Colon (tissue), 2 donors: ENCODE measurements around the gene TRIO.
"Not testable (repeated sequence)": the region's sequence is repeated elsewhere in the genome, so short reads cannot be mapped to it uniquely, and the experiment has no call there.

Experiments
- FAIRE-seq: peaks from 2 replicates; lab custom pipeline; 2012; peaks lifted over from hg19 to GRCh38; lab: Jason Lieb, UNC
- donor health status: control.
- donor health status: control.

Gene TRIO

DNA sequence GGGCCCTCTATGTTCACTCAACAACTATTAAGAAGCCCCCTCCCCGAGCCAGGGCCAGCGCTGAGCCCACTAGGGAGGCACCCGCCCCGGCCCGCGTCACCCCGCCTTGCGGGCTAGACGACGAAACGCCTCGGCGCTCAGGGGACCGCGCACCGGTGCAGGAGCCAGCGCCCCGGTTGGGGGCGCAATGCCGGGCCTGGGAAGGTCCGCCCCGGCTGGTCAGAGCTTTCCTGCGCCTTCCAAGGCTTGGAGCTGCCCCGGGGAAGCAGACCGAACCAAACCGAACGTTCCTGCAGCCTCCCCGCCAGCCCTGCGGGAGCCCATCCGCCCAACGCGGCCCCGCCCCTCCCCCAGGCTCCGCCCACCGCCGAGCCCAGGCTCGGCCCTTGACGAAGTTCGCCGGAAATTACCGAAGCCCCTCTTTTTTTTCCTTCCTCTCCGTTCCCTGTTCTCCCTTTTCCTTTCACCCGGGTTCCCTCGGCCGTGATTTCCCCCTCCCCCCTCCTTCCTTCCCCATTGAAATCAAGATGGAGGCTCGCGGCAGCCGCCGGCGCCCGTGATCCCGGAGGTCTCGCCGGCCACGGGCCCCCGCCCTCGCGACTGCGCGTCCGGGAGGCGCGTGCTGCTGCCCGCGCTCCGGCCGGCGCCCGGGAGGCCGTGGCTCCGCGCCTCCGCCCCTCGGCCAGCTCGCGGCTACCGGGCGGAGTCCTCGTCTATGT is at the start of gene TRIO:
TSS of gene TRIO (plus strand) at position 516 of the 719 bp plus-strand sequence. CDS start 384 bp downstream, outside the sequence.
- FAIRE-seq, result no peak

DNA sequence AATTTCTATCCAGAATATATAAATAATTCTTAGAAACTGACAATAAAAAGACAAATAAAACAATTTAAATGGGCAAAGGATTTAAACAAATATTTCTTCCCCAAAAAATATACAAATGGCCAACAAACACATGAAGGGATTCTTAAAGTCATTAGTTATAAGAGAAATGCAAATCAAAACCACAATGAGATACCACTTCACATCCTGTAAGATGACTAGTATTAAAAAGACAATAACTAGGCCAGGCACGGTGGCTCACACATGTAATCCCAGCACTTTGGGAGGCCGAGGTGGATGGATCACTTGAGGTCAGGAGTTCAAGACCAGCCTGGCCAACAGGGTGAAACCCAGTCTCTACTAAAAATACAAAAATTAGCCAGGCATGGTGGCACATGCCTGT is 45.8 kb upstream of the TRIO start:
- FAIRE-seq, result not testable (repeated sequence)

DNA sequence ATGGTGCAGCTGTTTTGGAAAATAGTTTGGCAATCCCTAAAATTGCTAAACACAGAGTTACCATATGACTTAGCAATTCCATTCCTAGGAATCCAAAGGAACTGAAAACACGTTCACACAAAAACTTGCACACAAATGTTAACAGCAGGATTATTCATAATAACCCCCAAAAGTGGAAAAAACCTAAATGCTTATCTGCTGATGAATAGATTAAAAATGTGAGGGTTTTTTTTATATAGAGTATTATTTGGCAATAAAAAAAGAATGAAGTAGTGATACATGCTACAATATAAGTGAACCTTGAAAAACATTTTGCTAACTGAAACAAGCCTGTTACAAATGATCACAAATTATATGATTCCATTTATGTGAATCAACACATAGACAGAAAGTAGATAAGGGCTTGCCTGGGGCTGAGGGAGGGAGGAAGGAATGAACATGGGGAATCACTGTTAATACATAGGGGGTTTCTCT is 45.1 kb upstream of the TRIO start:
- FAIRE-seq, result no peak

DNA sequence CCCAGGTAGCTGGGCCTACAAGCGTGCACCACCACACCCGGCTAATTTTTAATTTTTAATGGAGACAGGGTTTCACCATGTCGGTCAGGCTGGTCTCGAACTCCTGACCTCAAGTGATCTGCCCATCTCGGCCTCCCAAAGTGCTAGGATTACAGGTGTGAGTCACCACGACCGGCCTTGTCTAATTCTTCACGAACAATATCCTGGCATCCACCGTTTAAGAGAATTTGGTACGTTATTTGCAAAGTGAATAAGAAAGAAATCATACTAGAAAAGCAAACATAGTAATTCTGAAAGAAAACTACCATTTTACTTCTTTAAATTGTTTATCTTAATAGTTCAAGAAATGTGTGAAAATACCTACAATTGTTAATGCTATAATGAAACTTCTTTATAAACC is 42.9 kb upstream of the TRIO start:
- no peak for FAIRE-seq

DNA sequence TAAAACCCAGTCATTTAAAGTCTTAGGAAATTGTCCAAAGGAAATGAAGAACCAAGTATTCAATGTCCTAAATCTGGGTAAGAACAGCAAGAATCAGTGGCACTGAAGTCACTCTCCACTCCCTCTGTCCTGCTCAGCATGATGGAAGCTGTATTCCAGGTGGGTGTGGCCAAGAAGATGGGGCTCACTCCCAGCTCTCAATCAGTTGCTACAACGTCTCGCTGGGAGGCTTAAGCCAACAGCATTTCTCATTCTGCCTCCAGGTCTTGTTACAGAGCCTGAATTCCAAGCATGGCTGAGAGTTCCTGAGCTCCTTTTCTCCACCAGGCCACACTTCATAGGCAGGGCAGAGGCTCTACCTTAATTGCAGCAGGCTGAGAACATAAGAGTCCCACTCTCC is 41.2 kb upstream of the TRIO start:
- no peak for FAIRE-seq

DNA sequence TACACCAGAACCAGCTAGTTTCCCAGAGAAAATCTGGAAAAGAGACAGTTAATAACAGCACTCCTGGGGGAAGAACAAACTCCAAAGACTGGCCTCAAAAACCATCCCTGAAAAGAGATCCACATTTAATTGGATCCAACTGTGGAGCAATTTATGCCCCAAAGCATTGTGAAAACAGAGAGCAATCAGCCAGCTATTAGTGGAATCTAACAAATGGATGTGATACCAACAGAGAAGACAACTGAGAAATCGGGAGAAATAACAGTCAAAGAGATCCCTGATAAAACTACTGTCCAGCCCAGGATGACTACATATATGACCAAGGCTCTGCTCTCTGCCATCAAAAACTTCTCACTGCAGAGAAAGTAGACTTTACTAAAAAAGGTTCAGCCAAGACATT is 40.5 kb upstream of the TRIO start:
- no peak for FAIRE-seq

DNA sequence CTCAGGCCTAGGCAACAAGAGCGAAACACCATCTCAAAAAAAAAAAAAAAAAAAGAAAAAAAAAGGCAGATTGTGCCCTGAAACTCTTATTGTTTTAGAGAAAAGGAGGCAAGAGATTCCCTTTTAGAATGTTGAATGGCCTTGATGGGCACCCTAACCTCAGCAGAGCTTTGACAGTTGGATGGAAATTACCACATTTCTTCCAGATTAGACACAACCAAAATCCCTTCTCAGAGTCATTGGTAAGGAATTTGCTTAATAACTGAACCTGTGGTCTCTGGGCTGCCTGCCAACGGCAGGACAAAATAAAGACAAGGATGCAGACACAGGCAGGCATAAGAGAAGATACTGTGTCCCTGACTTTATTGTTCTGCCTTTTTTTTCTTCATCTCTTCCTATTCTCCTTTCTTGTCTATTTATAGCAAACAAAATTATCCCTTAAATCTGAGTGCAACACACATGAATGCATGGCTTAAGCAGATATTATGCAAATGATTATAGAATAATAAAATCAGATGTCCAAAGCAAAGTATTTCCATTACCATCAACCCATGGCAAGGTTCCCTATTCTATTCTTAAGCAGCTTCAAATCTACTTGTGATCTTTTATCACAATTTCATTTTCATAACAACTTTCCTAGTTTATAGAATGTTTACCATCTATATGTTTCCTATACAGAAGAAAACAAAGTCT is 37.3 kb upstream of the TRIO start:
- FAIRE-seq, result no peak

DNA sequence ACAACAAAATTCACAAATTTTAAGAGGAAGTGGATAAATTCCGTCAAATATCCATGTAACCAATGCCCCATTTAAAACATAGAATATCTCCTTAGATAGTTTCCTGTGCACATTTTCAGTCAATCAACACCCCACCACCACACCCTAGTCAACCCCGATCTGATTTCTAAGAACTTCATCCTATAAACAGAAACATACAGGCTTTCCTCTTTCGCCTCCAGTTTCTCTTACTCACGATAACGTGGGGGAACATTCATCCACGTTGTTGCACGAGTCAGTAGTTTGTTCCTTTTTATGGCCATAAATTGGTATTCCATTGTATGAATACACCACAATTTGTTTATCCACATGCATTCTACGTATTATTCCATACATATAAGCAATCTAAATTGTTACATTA is 35.6 kb upstream of the TRIO start:
- no peak for FAIRE-seq

DNA sequence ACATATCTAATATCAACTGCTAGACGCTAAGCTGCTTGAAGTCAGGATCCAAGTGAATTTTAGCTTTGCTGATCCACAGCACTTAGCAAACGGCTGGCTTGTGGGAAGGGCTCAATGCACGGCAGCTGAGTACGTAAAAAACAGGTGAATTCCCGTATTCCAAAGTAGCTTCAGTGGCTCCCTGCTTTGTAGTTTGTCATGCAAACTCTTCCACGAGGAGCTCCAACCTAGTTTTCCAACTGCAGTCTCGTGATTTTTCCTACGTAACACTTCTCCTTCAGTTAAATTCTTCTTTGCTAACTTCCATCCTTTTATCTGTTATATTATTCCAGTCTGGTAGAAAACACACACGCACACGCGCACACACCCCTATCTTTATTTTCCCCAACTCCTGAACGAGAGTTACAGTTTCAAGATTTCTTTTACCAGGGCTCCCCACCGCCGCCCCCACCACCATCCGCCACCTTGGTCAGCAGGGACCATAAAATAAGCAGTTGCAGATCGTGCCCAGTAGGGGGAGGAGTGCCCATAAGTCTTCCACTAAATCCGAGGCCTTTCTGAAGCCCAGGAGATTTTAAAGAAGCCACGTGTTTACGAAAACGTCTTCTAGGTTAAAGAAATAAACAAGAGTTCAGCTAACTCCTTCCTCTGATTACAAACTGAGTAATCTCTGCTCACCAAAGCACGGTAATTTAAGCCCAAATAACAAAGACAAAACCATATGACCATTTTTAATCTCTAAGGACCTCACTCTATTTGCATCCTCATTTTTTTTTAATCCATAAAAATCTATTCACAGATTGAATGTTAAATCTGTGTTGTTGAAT is 34.8 kb upstream of the TRIO start:
- FAIRE-seq, result no peak

DNA sequence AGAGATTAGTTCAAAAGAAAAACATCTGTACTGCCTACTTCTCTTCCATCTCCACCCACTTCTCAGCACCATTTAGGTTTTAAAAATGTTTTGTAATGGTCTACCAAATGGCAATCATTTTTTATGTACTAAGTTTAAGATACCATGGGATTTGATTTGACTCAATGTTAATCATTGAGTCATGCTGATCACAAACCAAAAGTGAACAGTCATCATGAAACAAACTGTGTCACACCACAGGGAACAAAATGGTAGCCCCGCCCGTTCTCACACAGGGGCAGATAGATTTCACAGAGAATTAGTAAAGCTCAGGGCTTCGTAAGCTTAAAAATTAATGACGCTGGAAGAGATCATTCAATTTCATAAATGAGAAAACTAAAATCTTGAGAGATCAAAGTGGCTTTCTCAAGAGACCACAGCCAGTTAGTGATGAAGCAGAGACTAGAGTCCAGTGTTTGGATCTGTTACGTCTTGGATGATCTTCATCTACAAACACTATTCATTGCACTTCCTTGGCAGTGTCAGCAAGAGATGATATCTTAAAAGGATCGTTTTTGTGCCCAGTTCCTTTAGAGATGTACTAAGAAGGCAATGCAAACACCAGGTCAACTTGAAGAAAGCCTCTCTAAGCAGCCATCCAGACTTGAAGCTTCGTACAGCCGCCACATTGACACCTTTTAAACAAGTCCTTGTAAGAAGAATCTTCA is 33.9 kb upstream of the TRIO start:
- FAIRE-seq, result no peak

DNA sequence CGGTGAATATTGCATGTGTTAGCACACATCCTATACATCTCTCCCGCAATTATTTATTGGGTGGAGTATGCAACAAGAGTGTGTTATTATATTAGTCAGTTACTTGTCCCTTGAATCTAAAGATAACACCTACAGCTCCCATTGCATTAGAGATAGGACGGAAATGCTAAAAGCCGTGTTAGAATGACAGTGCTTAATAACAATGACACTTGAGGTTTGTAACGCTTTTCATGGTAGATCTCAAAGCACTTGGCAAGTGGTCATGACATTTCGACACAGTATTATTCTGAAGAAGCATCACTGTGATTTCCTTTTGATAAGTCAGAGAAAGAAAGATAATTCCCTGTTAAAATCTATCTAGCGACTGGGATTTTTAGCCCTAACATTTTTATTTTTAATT is 33.4 kb upstream of the TRIO start:
- FAIRE-seq, result no peak

DNA sequence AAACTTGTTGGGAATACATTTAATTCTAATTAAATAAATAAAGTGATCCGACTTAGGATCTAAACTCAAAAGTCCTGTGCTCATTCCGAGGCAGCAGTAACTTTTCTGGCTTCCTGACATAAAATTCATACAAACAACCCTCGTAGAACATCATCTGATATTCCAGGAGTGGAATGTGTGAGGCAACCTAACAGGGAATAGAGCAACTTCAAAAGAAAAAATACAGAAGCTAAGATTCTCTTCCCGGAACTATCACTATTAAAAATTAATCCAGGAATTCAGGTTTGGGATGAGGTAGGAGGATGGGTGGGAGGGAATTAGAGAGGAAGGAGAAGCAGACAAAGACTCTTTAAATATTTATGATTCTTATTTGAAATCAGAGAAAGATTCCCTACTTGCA is 32.9 kb upstream of the TRIO start:
- FAIRE-seq, result no peak

DNA sequence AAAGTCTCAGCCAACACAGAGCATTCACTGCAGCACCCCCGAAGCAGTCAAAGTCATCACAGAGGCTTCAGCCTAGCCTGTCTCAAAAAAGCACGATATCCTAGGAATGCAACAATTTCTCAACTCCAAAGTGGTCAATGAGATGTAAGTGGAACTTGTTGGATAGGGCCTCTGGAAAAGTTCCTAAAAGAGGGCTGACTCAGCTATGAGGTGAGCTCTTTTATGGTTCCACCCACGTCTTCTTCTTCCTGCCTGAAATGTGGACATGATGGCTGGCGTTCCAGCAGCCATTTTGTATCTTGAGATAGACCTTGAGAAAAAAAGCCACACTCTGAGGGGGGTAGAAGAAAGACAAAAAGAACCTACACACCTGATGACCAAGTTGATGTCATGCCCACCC is 32.5 kb upstream of the TRIO start:
- no peak for FAIRE-seq

DNA sequence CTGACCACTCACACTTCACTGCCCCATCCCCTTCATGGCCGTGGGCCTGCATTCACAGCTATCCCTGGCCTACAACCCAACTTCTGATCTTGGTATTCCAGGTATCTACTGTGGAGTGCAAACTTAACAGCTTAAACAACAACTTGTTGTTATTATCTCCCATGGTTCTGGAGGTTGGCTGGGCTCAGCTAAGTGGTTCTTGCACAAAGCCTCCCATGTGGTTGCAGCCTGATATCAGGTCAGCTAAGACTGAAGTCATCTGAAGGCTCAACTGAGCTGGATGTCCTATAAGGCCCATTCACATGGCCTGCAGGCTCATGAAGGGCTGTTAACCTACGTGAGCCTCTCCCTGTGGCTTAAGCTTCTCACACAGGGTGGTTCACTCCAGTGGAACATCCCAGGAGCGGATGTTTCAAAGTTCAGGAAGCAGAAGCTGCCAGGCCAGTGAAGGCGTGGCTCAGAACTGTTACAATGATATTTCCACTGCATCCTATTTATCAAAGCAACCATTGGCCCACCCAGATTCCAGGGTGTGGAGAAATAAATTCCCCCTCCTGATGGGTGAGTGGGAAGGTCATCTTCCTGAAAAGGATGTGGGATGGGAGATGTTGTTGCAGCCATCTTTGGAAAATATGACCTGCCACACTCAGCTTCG is 30.0 kb upstream of the TRIO start:
- no peak for FAIRE-seq

DNA sequence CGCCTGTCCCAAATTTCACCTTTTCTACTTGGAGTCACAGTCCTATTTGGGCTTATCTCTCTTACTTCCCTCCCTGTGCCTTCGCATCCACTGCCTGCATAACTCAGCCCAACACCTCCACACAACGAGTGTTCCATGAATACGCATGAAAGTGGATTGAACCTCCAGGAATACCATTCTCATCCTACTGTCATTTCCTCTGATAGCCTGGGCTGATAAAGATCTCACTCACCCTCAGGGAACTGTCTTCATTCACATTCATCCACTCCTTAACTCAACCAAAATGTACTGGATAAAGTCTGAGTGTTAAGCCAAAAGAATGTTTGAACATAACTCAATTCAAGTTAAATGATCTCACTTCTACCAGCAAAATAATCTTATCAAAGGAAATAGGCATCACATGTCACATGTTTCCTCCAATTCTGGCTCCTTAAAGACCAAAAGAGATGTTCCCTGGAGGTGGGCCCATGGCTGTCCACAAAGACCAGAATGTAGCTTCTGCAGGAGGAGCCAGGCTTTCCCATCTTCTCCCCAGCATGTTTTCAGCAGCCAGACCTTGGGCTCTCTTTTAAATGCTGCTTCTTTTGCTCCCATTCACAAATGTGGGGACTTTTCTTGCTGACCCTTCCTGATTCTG is 28.4 kb upstream of the TRIO start:
- no peak for FAIRE-seq

DNA sequence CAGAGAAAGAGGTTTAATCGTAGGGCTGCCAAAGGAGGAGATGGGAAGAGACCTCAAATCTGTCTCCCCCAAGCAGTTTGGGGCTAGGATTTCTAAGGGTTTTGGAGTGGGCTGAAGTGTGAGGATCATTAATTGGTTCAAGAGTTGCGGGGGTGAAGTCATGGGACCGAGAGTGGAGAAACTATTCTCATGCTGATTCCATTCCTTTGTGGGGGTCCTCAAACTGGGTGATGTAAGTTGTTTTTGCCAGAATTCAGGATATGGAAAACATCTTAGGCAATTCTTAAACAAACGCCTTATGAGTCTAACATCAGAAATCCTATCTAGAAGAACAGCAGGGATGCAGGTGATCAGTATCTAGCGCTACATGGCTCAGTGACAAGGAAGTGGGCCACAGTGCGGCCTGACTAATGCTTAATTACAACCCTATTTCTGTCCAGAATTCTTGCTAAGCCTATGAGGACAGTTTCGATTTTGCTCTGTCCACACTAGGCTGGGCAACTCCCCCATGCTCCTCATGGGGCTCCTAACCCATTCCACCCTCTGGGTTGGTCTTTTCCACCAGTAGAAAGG is 27.7 kb upstream of the TRIO start:
- no peak for FAIRE-seq

DNA sequence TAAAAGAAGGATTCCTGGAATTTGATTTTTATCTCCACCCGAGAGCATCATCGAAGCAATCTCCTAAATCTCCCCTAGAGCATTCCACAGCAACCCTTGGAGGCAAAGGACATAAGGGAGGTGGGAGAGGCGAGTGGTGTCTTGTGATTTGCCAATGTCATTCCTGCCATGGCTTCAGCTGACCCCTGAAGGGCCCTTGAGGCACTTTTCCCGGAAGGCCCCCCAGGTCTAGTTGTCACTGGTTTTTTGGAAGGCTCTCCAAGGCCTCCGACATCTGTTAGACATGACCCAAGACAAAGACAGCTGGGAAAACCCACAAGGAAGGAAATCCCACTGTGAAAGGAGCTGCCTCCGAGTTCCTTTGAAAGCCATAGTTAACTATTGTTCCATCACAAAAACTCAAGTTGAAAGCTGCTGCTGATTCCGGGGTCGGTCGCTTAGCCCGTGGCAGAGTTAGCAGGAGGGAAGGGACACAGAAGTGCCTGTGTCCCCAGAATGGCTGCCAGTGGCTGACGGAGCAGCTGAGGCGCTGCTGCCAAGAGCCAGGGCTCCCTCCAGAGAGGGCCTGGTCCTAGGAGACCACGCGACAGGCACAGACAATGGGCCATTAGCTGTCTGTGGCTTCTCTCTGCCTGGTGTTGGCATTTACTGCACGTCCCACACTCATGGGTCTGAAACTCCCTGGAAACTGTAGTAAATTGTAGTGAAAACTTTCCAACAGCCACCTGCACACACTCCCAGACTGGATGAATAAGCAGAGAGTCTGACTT is 24.4 kb upstream of the TRIO start:
- FAIRE-seq, result no peak

DNA sequence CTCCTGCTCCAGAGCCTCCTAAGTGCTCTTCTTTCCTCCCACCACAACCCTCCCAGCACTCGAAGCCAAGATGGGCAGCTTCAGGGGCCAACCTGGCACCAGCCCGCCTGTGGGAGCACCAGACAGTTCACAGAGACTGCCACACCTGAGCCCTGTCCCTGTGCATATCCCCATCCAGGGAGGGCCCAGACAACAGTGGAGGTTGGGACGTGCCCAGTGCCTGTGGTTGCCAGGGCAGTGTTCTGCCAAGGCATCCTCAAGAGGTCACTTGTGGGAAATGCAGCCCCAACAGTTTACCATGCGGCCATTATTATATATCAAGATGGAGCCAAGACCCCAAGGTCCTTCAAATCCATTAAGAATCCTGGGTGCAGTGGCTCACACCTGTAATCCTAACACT is 23.0 kb upstream of the TRIO start:
- no peak for FAIRE-seq

DNA sequence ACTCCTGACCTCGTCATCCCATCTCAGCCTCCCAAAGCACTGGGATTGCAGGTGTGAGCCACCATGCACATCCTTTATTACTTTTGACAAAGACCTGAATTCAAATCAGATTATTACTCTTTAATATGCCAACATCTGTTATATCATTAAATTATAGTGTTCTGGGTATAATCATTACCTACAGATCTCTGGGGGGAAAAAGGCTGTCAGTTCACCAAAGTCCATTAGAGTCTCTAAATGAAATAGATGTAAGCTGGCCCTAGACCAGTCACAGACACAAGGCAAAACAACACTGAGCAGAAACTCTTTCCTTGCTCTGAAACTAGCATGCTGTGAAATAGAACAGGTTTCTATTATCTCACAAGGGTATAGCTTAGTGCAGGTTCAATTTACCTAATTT is 21.6 kb upstream of the TRIO start:
- no peak for FAIRE-seq

DNA sequence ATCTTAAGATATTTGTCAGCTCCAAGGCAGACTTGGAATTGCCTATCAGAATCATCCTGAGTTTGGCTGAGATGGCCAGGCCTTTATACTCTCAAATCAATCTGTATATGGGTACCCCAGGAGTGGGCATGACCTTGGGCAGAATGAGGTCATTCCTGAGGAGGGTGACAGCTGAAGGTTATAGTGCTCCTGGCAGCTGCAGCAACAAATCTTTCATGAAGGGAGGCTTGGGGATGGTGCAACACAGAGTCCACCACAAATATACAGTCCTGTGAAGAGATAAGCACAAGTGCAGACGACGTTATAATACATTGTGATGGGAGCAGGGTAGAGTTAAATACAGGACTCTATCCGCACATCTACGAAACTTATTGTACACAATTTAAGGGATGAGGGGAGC is 21.1 kb upstream of the TRIO start:
- no peak for FAIRE-seq
